Fibroblast of the aortic adventitia (primary cell): ENCODE data around the gene DBN1. TPM values are rescaled to one million over a fixed set of nuclear protein-coding genes. Genes with fewer than 3 reads are reported as not detected.
A peak's percentile ranks its signal among the peaks of the same experiment; 100 is the strongest.

Experiments
- DNase-seq: peaks from one replicate; pipeline ENCODE4 v3.0.0-alpha.2; 2010; ENCODE audit warnings: low read depth
- H3K4me3 ChIP-seq: 2 replicates; pipeline ENCODE4 v1.5.1; 2011; ENCODE audit warnings: low read depth, mild to moderate bottlenecking, control low read depth, low read length, moderate library complexity
- total RNA-seq: library from RNA; depleted of rRNA; stranded (reverse); fragments of >200 nt; gene quantifications from 2 replicates; pipeline ENCODE4 v1.2.3, GENCODE V29; 2012; ENCODE audit warnings: low replicate concordance
- TF ChIP-seq, protein P1 (sequence below): IDR thresholded peaks from 2 replicates; pipeline ENCODE4 v1.5.1; 2011; ENCODE audit warnings: mild to moderate bottlenecking, low read length, control low read depth, inconsistent platforms; ENCODE audit not compliant: insufficient read depth

The DBN1 gene
- total RNA-seq, 1 donor = 188 TPM

DNA sequence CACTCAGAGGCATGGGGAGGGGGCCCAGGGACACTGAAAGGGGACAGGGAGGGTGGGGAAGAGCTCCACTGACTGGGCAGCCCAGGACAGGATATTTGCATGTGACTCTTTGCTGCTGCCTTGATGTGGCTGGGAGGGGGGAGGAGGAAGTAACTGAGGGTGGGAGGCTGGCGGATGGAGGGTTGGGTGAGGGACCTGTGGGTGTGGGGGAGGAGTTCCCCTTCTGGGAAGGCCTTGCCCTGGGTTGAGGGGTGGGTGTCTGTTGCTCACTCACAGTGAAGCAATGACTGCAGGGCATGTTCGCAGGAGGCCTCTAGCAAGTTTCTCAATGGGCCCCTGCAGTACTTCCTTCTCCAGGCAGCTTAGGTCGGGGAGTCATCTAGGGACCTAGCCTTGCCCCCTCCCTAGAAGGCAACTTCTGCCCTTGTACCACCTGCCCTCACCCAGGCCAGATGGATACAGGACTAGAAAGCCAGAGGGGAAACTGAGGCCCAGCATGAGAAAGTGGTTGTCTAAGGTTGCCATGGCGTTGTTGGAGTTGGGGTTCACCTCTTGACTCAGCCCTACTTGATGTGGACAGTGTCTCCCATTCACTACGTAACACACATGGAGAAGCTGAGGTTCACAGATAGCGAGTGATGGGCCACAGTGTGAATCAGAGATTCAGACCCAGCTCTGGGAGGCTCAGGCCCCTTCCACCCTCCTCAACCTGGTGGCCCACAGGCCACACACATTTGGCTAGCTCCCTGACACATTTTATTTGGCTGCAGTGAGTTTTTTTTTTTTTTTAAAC lies 44.0 kb downstream of the DBN1 start:
- no peak for DNase-seq
- H3K4me3 ChIP-seq = no peak overlapping the region
- TF ChIP-seq, protein P1, sequence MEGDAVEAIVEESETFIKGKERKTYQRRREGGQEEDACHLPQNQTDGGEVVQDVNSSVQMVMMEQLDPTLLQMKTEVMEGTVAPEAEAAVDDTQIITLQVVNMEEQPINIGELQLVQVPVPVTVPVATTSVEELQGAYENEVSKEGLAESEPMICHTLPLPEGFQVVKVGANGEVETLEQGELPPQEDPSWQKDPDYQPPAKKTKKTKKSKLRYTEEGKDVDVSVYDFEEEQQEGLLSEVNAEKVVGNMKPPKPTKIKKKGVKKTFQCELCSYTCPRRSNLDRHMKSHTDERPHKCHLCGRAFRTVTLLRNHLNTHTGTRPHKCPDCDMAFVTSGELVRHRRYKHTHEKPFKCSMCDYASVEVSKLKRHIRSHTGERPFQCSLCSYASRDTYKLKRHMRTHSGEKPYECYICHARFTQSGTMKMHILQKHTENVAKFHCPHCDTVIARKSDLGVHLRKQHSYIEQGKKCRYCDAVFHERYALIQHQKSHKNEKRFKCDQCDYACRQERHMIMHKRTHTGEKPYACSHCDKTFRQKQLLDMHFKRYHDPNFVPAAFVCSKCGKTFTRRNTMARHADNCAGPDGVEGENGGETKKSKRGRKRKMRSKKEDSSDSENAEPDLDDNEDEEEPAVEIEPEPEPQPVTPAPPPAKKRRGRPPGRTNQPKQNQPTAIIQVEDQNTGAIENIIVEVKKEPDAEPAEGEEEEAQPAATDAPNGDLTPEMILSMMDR = no peak

DNA sequence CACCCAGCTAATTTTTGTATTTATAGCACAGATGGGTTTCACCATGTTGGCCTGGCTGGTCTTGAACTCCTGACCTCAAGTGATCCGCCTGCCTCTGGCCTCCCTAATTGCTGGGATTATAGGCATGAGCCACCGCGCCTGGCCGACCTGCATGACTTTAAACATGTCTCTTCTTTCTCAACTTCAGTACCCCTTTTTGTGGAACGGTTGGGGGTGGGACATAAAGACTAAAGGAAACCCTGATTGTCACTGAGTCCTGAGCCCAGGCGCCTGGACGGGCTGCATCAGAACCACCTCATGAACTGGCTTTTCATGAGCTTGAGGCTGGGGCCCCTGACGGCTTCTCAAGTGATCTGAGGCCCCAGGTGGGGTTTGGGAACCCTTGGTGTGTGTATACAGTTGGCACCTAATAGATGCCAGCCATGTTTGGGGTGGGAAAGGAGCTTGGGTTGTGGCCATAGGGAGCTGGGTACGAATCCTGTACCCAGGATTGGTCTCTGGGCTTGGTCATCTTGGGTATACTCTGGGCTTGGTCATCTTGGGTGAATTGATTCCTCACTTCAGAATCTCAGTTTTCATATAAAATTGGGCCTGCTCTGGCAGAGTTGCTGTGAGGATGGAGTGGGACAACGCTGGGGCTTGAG lies 44.7 kb downstream of the DBN1 start:
- TF ChIP-seq, protein P1 = no peak
- no peak overlapping the region for H3K4me3 ChIP-seq
- DNase-seq = no peak

DNA sequence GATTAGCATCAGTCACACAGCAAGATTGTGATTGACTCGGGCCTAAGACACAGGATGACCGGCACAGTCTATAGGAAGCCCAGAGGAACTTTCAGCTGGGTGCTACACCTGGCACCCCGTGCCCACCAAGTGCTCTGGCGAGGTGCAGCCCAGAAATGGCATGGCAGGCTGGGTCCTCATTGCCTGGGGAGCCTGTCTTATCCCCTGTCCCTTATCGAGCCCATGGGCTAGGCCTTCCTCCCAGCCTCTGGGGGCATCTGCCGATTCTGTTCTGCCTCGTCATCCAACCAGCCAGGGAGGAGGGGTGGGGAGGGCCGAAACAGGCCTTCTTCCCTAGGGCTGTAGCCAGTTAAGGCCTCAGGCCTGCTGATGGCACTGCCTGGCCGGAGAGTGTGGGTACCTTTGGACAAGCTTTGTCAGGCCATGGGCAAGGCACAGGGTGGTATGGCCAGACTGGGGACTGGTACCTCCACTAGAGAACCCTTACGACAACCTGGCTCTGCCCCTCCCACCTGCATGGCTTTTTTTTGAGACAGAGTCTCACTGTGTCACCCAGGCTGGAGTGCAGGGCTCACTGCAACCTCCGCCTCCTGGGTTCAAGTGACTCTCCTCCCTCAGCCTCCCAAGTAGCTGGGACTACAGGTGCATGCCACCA lies 45.4 kb downstream of the DBN1 start:
- TF ChIP-seq, protein P1 = no peak
- H3K4me3 ChIP-seq = peak overlapping the region; percentile 81
- no peak for DNase-seq

- H3K4me3 ChIP-seq = peak overlapping the region; percentile 81
- no peak for DNase-seq
- TF ChIP-seq, protein P1 = no peak
These were observed 46.1 kb downstream of the DBN1 start for GRCh38 chr5:177427211-177427822.

DNA sequence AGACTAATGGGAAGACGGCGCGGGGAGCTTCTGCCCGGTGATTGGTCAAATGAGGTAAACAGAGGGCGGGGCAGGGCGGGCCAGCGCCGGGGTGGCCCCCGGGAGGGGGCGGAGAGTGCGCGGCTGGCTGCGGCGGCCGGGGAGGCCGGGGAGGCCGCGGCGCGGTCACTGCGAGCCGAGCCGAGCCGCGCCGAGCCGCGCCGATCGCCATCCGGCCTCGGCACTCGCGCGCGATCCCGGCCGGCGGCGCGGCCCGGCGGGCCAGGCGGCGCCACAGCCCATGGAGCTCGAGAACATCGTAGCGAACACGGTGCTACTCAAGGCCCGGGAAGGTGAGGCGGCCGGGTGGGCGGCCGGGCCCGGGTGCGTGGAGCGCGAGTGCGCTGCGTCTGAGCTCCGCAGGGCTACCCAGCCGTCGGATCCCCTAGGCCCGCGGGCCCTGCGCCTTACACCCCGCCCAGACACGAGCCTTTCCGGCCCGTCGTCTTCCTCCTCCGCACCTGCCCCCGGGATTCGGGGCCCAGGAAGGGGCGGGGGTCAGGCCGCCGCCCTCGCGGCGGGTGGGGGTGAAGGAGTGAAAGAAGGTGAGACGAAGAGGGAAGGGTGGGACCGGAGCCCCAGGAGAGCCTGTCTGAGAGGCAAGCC lies 46.7 kb downstream of the DBN1 start, which contains the start of gene GRK6:
Gene GRK6, plus strand, starts transcription at position 111 of the 645 bp plus-strand sequence. Its CDS starts 170 bp downstream, at position 281.
- TF ChIP-seq, protein P1 = no peak
- no peak for DNase-seq
- peak within 1 kb of the TSS; percentile 81 for H3K4me3 ChIP-seq

- peak; percentile 100 for DNase-seq
- TF ChIP-seq, protein P1 = no peak
- peak overlapping the region; percentile 71 for H3K4me3 ChIP-seq
These were observed 47.5 kb downstream of the DBN1 start for GRCh38 chr5:177425801-177426565.
